MV-4-11 (cell line): ENCODE results near the gene RHNO1.

Experiments
- DNase-seq: peaks from one replicate; lab custom pipeline; 2025; lab: John Stamatoyannopoulos, UW

The RHNO1 gene

GRCh38 chr12:2902272-2902880 is 25.4 kb downstream of the RHNO1 start:
- DNase-seq, result no peak

- no peak for DNase-seq
Measured at GRCh38 chr12:2904260-2904659, 27.2 kb downstream of the RHNO1 start.

DNA sequence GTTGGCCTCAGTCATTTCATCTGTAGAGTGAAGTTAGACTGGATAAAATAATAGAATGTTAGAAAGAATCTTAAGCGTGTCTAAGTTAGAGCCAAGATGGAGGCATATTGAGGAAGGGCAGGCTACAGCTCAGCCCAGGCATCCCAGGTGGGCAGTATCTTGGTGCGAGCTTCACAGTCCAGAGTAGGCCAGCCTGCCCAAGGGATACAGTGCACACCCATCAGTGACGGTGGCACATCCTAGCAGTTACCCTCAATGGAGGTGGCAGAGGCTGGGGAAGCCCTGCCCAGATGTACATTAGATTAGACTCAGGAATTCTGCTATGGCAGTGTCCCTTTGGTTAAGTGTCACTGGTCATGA is 35.2 kb downstream of the RHNO1 start:
- no peak for DNase-seq

- DNase-seq, result no peak
Measured at GRCh38 chr12:2919249-2919648, 42.2 kb downstream of the RHNO1 start.

- no peak for DNase-seq
Measured at GRCh38 chr12:2922329-2922728, 45.3 kb downstream of the RHNO1 start.

DNA sequence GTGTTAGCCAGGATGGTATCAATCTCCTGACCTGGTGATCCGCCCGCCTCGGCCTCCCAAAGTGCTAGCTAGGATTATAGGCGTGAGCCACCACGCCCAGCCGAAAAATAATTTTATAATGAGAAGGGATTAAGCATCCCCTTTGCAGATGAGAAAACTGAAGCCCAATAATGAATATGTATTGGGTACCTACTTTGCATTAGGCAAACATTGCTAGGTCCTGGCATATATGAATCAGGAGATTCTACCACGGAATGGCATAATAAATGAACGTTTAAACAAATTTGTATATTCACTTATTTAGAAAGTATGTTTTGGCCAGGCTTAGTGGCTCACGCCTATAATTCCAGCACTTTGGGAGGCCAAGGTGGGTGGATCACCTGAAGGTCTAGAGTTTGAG is 46.0 kb downstream of the RHNO1 start:
- no peak for DNase-seq

- no peak for DNase-seq
Measured at GRCh38 chr12:2924019-2924418, 47.0 kb downstream of the RHNO1 start.

DNA sequence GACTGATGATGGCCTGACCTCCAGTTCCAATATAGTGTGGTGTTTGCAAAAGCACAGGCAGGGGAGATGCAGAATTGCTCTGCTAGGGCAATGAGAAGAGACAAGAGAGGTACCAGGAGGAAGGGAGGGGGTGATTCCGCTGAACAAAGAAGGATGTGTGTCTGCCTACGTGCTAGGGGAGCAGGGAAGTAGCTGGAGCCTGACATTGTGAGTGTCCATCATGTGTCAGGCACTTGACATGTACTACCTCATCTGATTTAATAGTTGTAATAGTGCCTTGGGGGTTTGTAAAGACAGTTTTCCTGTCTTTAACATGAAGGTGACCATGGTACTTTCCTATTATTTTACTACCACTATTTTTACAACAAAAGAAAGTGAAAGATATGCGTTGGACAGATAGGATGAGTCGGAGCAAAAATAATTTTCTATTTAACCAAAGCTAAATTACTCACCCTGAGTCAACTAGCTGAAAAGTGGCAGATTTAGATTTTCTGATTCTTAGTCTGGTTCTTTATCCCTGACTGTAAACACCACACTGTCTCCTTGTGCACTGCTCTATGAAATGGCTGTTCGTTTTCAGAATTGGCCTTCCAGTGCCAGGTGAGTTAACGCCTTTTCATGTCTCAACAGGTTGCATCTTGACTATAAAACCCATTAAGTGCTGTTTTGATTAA is 48.4 kb downstream of the RHNO1 start:
- no peak for DNase-seq

DNA sequence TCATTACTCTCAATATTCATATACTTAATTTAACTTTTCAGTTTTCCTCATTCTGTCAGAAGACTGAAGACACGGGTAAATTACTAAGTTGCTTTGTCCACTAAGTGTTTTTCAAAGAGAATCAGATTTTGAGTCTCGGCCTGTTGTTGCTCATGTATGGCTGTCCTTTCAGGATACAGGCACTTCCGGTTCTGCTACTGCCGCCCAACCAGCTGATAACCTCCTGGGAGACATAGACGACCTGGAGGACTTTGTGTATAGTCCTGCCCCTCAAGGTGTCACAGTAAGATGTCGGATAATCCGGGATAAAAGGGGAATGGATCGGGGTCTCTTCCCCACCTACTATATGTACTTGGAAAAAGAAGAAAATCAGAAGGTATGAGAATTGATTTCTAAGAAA is 53.8 kb downstream of the RHNO1 start:
- DNase-seq, result no peak

DNA sequence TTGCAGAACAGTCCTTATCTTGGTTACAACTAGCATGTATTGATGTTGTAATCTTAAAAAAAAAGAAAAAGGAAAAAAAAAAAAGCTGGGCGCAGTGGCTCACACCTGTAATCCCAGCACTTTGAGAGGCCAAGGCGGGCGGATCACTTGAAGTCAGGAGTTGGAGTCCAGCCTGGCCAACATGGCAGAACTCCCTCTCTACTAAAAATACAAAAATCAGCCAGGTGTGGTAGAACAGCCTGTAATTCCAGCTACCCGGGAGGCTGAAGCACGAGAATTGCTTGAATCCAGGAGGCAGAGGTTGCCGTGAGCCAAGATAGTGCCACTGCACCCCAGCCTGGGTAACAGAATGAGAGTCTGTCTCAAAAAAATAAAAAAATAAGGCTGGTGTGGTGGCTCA is 56.6 kb downstream of the RHNO1 start:
- DNase-seq, result no peak

DNA sequence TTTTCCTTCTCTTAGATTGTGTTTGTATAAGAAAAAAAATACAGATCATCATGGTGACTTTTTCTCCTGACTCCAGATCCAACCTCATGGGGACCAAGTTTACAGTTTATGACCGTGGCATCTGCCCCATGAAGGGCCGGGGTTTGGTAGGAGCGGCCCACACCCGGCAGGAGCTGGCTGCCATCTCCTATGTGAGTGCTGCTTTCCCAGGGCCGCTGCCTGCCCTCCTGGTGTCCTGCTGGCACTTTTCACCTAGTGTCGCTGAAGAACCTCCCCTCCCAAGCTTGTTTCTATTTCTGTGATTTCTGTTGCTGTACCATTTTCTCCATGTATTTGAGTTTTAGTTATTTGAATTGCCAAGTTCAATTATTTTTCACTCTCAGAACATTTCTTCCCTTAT is 57.3 kb downstream of the RHNO1 start:
- DNase-seq, result no peak

GRCh38 chr12:2936301-2936700 is 59.3 kb downstream of the RHNO1 start:
- DNase-seq, result no peak

GRCh38 chr12:2937500-2937899 is 60.5 kb downstream of the RHNO1 start:
- no peak for DNase-seq
